Lung (tissue), 12 donors: Measurements from ENCODE around the gene FRYL. TPM values are rescaled to one million over a fixed set of nuclear protein-coding genes. Genes with fewer than 3 reads are reported as not detected.

Experiments used
- ATAC-seq: fragments of 200-7000 bp; cut with Tn5 transposase; one replicate; pipeline ENCODE4 v1.9.1; 2020; ENCODE audit warnings: moderate number of reproducible peaks; ENCODE audit not compliant: insufficient read depth, low FRiP score
- DNase-seq, 3 donors: peaks; one replicate each; pipeline ENCODE4 v3.0.0-alpha.2; 2013 to 2017
- H3K27ac ChIP-seq, 2 donors: one replicate each; pipeline ENCODE4 v1.5.1; 2013; ENCODE audit warnings: mild to moderate bottlenecking in 2 of 2, moderate library complexity in 2 of 2, control low read depth in 1 of 2, inconsistent platforms in 1 of 2, low read depth in 1 of 2, low read length in 1 of 2
- H3K27me3 ChIP-seq, 3 donors: one replicate each; pipeline ENCODE4 v1.5.1; 2013; ENCODE audit warnings: low read length in 2 of 3; ENCODE audit not compliant: control insufficient read depth in 3 of 3, insufficient read depth in 3 of 3
- H3K36me3 ChIP-seq, 4 donors: one replicate each; pipeline ENCODE4 v1.5.1; 2013; ENCODE audit warnings: low read length in 4 of 4, mild to moderate bottlenecking in 1 of 4, moderate library complexity in 1 of 4; ENCODE audit not compliant: control insufficient read depth in 4 of 4, insufficient read depth in 4 of 4
- H3K4me1 ChIP-seq, 5 donors: one replicate each; pipeline ENCODE4 v1.5.1; 2013; ENCODE audit warnings: low read length in 5 of 5, mild to moderate bottlenecking in 2 of 5, moderate library complexity in 1 of 5; ENCODE audit not compliant: control insufficient read depth in 5 of 5, insufficient read depth in 5 of 5
- H3K4me3 ChIP-seq: one replicate; pipeline ENCODE4 v1.5.1; 2013; ENCODE audit warnings: mild to moderate bottlenecking, control low read depth, moderate library complexity
- H3K9ac ChIP-seq, 2 donors: one replicate each; pipeline ENCODE4 v1.5.1; 2013; ENCODE audit warnings: low read length in 2 of 2, control low read depth in 1 of 2; ENCODE audit not compliant: insufficient read depth in 1 of 2
- H3K9me3 ChIP-seq, 4 donors: one replicate each; pipeline ENCODE4 v1.5.1; 2013; ENCODE audit warnings: low read length in 3 of 4, mild to moderate bottlenecking in 1 of 4, moderate library complexity in 1 of 4; ENCODE audit not compliant: control insufficient read depth in 4 of 4, insufficient read depth in 3 of 4
- WGBS, 2 donors: extraction: QIAGEN DNeasy Blood & Tissue Kit; methylation state at CpG; one replicate each; pipeline ENCODE4 v1.1.7; 2013; 5-methylcytosine and 5-hydroxymethylcytosine counted together
- polyA plus RNA-seq, 2 donors: library from polyadenylated mRNA; stranded (reverse); fragments of 200-250 nt; gene quantifications; one replicate each; pipeline ENCODE4 v1.2.1, GENCODE V29; 2013
- total RNA-seq, 2 donors: library from RNA; depleted of rRNA in 1 of 2; stranded (reverse); fragments of >200 nt in 1 of 2; gene quantifications; one replicate each; pipeline ENCODE4 v1.2.1, GENCODE V29; 2014 to 2021
- TF ChIP-seq, protein P1 (sequence below): IDR thresholded peaks from 2 replicates; pipeline ENCODE4 v1.5.1; 2012; ENCODE audit warnings: mild to moderate bottlenecking; ENCODE audit errors: control extremely low read depth, extremely low read depth
- donor health status: control.
- donor health status: control.
- donor health status: Bipolar disorder and iron deficiency.
- donor health status: healthy.
- donor health status: DM: yes; HTN: yes; CAD: no.

FRYL gene
- total and polyA plus RNA-seq, 4 donors = 12.6 to 188 (median 31.7) TPM

DNA sequence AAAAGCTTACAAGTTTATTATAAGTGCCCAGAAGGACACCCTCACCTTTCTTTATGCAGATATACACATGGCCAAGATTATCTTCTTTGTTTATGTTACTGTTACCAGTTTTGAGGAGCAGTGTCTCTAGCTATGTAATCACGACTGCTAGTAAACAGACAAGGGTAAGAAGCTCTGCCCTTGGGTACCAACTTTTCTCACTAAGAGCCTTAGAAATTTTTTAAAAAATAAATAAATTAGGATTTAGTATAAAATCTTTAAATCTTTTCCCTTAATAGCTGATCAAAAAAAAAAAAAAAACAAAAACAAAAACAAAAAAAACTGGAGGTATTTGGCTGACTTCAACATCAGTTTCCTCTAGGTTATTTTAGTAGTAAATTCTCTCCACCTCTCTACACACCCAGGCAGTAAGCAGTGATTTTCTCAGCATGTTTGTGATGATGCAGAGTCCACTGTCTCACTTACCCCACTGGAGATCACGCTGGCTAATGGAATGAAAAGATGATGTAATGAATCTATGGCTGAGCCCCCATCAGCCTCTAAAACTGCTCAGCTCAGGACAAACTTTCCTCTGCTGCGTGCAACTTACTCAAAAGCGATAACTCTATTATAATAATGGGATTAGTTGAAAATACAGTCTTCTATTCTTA lies 125.9 kb downstream of the FRYL start:
- DNase-seq = peak in 2 of 3 donors; percentile 39 to 40
- H3K9ac ChIP-seq = peak overlapping the region in 1 of 2 donors; percentile 3
- peak overlapping the region in 1 of 2 donors; percentile 66 for H3K27ac ChIP-seq

DNA sequence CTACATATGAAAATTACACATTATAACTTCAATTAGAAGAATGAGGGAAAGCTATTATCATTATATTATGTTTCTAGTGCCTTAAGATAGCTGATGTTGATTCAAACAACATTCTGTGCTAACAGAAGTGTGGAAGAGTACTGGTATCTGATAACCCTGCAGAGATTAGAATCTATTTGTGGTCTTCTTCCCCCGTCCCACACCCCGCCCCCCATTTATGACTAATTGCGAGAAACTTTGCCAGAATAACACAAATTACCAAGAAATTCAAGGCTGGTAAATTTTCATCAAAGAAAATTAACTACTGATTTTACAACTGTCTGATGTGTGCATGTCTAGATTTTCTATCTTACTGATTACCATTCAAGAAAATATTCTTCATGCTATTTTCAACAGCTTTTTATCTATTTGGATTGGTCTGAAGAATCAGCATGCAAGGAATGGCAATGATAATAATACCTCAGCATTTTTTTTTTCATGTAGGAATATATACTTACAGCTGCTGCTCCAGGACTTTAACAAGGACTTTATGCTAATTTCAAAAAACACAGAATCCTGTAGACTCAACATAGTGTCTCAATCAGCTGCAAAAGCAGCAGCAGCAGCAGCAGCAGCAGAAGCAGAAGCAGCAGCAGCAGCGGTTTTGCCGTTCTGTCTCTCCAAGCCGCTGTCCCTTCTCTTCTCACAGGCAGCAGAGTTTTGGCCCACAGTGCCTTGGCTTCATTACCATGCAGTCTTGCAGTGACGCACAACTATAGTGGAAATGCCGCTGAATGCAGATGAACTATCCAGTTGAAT lies 126.7 kb downstream of the FRYL start:
- peak overlapping the region in 1 of 2 donors; percentile 3 for H3K9ac ChIP-seq
- WGBS, 2 donors = 53 to 65% methylated on average over 8 of the region's 8 CpGs
- peak overlapping the region in 1 of 2 donors; percentile 17 for H3K27ac ChIP-seq
- no peak overlapping the region for H3K4me3 ChIP-seq
- DNase-seq (peak; percentile 78 to 94 (median 91)), ATAC-seq (no peak)
- no peaks in the 10 kb centered on the region for H3K36me3 ChIP-seq
- no peaks in the 10 kb centered on the region for H3K27me3 ChIP-seq
- H3K4me1 ChIP-seq = peaks cover 0 to 46% (median 13%) of the 10 kb centered on the region in 5 donors
- TF ChIP-seq, protein P1, sequence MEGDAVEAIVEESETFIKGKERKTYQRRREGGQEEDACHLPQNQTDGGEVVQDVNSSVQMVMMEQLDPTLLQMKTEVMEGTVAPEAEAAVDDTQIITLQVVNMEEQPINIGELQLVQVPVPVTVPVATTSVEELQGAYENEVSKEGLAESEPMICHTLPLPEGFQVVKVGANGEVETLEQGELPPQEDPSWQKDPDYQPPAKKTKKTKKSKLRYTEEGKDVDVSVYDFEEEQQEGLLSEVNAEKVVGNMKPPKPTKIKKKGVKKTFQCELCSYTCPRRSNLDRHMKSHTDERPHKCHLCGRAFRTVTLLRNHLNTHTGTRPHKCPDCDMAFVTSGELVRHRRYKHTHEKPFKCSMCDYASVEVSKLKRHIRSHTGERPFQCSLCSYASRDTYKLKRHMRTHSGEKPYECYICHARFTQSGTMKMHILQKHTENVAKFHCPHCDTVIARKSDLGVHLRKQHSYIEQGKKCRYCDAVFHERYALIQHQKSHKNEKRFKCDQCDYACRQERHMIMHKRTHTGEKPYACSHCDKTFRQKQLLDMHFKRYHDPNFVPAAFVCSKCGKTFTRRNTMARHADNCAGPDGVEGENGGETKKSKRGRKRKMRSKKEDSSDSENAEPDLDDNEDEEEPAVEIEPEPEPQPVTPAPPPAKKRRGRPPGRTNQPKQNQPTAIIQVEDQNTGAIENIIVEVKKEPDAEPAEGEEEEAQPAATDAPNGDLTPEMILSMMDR = no peak
- H3K9me3 ChIP-seq = no peaks in the 10 kb centered on the region

More for the DNA sequence above, 125.9 kb downstream of the FRYL start:
- TF ChIP-seq, protein P1 = no peak
- H3K4me3 ChIP-seq = no peak overlapping the region
- peaks cover 0 to 45% (median 13%) of the 10 kb centered on the region in 5 donors for H3K4me1 ChIP-seq
- H3K36me3 ChIP-seq = no peaks in the 10 kb centered on the region
- ATAC-seq = no peak
- WGBS, 2 donors = 71 to 81% methylated on average over 4 of the region's 4 CpGs
- no peaks in the 10 kb centered on the region for H3K9me3 ChIP-seq
- H3K27me3 ChIP-seq = no peaks in the 10 kb centered on the region

DNA sequence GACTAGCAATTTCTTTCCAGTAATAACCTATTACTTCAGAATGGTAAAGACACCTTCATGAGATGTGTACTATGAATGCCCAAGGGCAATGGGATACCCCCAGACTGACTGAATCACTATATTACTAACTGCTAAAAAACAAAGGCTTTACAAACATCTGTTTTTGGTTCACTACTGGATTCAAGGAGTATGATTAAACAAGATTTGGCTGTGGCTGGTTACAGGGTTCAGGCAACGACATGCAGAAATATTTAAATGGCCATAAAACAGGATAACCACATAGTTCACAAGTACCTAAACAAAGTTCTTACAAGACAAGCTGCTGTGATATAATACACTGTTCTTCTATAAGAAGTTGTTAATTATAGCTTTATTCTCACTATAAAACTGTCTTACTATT lies 128.2 kb downstream of the FRYL start:
- WGBS, 2 donors = 67 to 88% methylated on average over 1 of the region's 1 CpG
- Histone ChIP-seq H3K4me1 (peaks cover 0 to 46% (median 14%) of the 10 kb centered on the region in 5 donors), H3K9ac (no peak overlapping the region), H3K36me3 (no peaks in the 10 kb centered on the region), H3K27ac (no peak overlapping the region), H3K9me3 (no peaks in the 10 kb centered on the region), H3K27me3 (no peaks in the 10 kb centered on the region), H3K4me3 (no peak overlapping the region)
- TF ChIP-seq, protein P1 = no peak
- no peak for DNase-seq
- no peak for ATAC-seq
